Body of pancreas (tissue), 4 donors: ENCODE data around the gene ZFHX3. TPM values are rescaled to one million over a fixed set of nuclear protein-coding genes. Genes with fewer than 3 reads are reported as not detected.

Experiments used
- ATAC-seq: fragments of 150-250 bp; one replicate; pipeline ENCODE4 v1.9.1; 2016
- DNase-seq, 4 donors: peaks; one replicate each; pipeline ENCODE4 v3.0.0-alpha.2; 2019
- H3K27ac ChIP-seq, 4 donors: fragments of 200-600 bp; sonication (generic); 1 replicate in 3 of 4; 2 replicates in 1 of 4; pipeline versions ENCODE4 v1.5.1 to v1.6.1; 2016 to 2019; ENCODE audit warnings: mild to moderate bottlenecking in 1 of 4, mixed read lengths in 1 of 4, moderate library complexity in 1 of 4
- H3K27me3 ChIP-seq, 2 donors: fragments of 200-600 bp; sonication (generic); one replicate each; pipeline ENCODE4 v1.6.0; 2016; ENCODE audit warnings: mild to moderate bottlenecking in 1 of 2
- H3K36me3 ChIP-seq, 2 donors: fragments of 200-600 bp; sonication (generic); replicated peaks in 1 of 2; 2 replicates each; pipeline ENCODE4 v1.5.1; 2016; ENCODE audit warnings: low read depth in 2 of 2; ENCODE audit not compliant: insufficient read depth in 1 of 2
- H3K4me1 ChIP-seq: fragments of 200-600 bp; sonication (generic); one replicate; pipeline ENCODE4 v1.6.0; 2016
- H3K4me3 ChIP-seq, 2 donors: fragments of 200-600 bp; sonication (generic); 1 replicate in 1 of 2; 2 replicates in 1 of 2; pipeline ENCODE4 v1.5.1; 2016 to 2019
- H3K9me3 ChIP-seq, 3 donors: fragments of 200-600 bp; sonication (generic); 1 replicate in 2 of 3; 2 replicates in 1 of 3; pipeline ENCODE4 v1.5.1; 2016
- POLR2A ChIP-seq, 3 donors: fragments of 450-650 bp; IDR thresholded peaks; one replicate each; pipeline ENCODE4 v1.6.1; 2016; ENCODE audit warnings: antibody characterized with exemption in 3 of 3, mild to moderate bottlenecking in 2 of 3
- WGBS, 2 donors: methylation state at CpG; one replicate each; pipeline ENCODE4 v1.1.5; 2017; 5-methylcytosine and 5-hydroxymethylcytosine counted together
- intact Hi-C: fragments of 100-400 bp; cut with DNase I; formaldehyde crosslinking; loops from one replicate; pipeline ENCODE4 v1.15.1; 2023
- total RNA-seq, 2 donors: library from RNA; depleted of rRNA; stranded (reverse); fragments of >200 nt; gene quantifications; one replicate each; pipeline ENCODE4 v1.1.0, GENCODE V29; 2016
- TF ChIP-seq, protein P1 (sequence below), 7 experiments: fragments of 450-650 bp in 4 of 7; fragments of 200-600 bp in 3 of 7; sonication (generic) in 3 of 7; IDR thresholded peaks; one replicate each; pipeline ENCODE4 v1.5.1; 2016 to 2019; ENCODE audit warnings: antibody characterized with exemption in 7 of 7

Gene ZFHX3
- total RNA-seq, 2 donors from 2014 or later, result 22.4 to 24.6 TPM

GRCh38 chr16:73042807-73043206, 5.1 kb downstream of the ZFHX3 start:
- DNase-seq (no peak), ATAC-seq (no peak)
- no peak for TF ChIP-seq POLR2A (IDR thresholded peaks at IDR 0.05)
- TF ChIP-seq, protein P1, sequence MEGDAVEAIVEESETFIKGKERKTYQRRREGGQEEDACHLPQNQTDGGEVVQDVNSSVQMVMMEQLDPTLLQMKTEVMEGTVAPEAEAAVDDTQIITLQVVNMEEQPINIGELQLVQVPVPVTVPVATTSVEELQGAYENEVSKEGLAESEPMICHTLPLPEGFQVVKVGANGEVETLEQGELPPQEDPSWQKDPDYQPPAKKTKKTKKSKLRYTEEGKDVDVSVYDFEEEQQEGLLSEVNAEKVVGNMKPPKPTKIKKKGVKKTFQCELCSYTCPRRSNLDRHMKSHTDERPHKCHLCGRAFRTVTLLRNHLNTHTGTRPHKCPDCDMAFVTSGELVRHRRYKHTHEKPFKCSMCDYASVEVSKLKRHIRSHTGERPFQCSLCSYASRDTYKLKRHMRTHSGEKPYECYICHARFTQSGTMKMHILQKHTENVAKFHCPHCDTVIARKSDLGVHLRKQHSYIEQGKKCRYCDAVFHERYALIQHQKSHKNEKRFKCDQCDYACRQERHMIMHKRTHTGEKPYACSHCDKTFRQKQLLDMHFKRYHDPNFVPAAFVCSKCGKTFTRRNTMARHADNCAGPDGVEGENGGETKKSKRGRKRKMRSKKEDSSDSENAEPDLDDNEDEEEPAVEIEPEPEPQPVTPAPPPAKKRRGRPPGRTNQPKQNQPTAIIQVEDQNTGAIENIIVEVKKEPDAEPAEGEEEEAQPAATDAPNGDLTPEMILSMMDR (IDR thresholded peaks at IDR 0.05), result no peak
- no peak overlapping the region for H3K27ac ChIP-seq
- intact Hi-C loops, result no loop called here
- no peaks in the 10 kb centered on the region for H3K36me3 ChIP-seq
- H3K4me1 ChIP-seq, result peaks cover 57% of the 10 kb centered on the region
- H3K27me3 ChIP-seq, result no peaks in the 10 kb centered on the region
- no peak overlapping the region for H3K4me3 ChIP-seq
- WGBS, 2 donors, result 77 to 83% methylated on average over 4 of the region's 4 CpGs
- no peaks in the 10 kb centered on the region for H3K9me3 ChIP-seq

DNA sequence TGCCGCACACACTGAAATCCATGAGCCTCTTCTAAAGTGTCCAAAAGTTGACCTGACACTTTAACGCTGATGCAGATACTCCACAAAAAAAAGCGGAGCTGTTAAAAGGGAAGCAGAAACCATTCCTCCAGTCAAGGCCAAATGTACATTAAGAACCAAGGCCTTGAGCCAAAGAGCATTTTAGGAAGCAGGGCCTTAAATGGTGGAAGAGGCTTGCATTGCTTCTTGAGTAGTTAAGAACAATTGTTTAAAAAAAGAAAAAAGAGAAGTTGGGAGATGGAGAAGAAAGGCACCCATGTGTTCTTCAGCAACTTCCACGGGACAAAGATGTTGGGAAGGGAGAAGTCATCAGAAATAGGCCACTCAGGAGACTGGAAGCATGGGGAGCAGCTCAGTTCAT, 6.3 kb downstream of the ZFHX3 start:
- no peak for TF ChIP-seq POLR2A (IDR thresholded peaks at IDR 0.05)
- TF ChIP-seq, protein P1 (IDR thresholded peaks at IDR 0.05), result no peak
- no peaks in the 10 kb centered on the region for H3K36me3 ChIP-seq
- 75 to 80% methylated on average over 4 of the region's 4 CpGs for WGBS, 2 donors
- intact Hi-C loops, result no loop called here
- H3K27me3 ChIP-seq, result no peaks in the 10 kb centered on the region
- no peaks in the 10 kb centered on the region for H3K9me3 ChIP-seq
- no peak overlapping the region for H3K4me3 ChIP-seq
- ATAC-seq, result no peak
- peaks cover 60% of the 10 kb centered on the region for H3K4me1 ChIP-seq
- no peak for DNase-seq
- H3K27ac ChIP-seq, result no peak overlapping the region

DNA sequence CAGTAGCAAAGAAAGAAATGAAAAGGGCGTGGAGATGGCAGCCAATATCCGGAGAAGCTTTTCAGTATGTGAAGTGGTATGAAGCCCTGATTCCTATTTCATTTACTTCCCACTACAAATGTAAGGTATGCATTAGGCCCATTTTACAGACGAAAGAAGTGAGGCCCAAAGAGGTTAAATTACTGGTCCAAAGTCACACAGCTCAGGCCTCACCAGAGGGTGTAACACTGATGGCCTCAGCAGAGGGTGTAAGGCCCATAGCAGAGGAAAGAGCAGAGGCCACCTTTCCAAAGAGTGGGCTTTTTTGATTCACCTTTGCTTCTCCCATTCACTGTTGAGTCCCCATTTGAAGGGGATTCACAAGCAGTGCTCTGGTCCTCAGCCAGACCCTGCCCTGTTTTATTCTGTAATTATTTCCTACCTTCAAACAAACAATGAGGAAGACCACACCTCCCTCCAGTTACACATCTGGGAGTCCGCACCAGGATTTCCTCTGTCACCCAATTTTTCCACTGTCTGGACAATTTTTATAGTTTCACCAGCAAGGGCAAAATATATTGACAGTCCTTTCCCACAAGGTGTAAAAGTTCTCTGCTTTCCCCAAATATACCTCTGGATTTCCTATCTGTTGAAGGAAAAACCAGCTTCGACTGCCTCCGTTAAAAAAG, 7.1 kb downstream of the ZFHX3 start:
- Histone ChIP-seq H3K9me3 (no peaks in the 10 kb centered on the region), H3K27me3 (no peaks in the 10 kb centered on the region), H3K36me3 (no peaks in the 10 kb centered on the region), H3K4me3 (no peak overlapping the region), H3K27ac (no peak overlapping the region), H3K4me1 (peaks cover 60% of the 10 kb centered on the region)
- no peak for ATAC-seq
- intact Hi-C loops, result no loop called here
- no peak for DNase-seq
- no peak for TF ChIP-seq POLR2A (IDR thresholded peaks at IDR 0.05)
- TF ChIP-seq, protein P1 (IDR thresholded peaks at IDR 0.05), result no peak
- WGBS, 2 donors, result 94 to 95% methylated on average over 6 of the region's 6 CpGs

DNA sequence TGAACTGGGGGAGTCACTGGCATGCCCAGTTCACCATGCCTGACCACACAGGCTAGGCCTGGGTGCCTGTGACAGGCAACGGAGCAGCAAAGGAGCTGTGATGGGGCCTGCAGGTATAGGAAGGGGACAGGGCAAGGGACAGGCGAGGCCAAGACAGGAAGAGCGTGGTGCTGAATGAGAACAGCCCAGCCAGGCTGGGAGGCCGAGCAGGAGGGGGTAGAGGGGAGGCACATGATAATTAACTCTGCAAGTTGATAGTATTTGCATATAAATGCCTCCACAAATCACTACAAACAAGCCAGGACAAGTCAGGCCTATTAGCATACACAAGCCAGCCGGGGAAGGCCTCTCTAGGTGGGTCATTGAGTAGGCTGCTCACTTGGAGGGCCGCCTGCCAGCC, 7.8 kb downstream of the ZFHX3 start:
- no peak for DNase-seq
- ATAC-seq, result no peak
- no peaks in the 10 kb centered on the region for H3K36me3 ChIP-seq
- WGBS, 2 donors, result 81 to 87% methylated on average over 6 of the region's 6 CpGs
- H3K27ac ChIP-seq, result no peak overlapping the region
- H3K9me3 ChIP-seq, result no peaks in the 10 kb centered on the region
- intact Hi-C loops, result no loop called here
- TF ChIP-seq, protein P1 (IDR thresholded peaks at IDR 0.05), result no peak
- no peak for TF ChIP-seq POLR2A (IDR thresholded peaks at IDR 0.05)
- no peak overlapping the region for H3K4me3 ChIP-seq
- peaks cover 64% of the 10 kb centered on the region for H3K4me1 ChIP-seq
- H3K27me3 ChIP-seq, result no peaks in the 10 kb centered on the region
